Fibroblast of lung (primary cell): ENCODE results near the gene CHD2.

Experiments used
- EZH2 ChIP-seq: IDR thresholded peaks from 2 replicates; pipeline ENCODE4 v1.5.1; 2012; ENCODE audit warnings: low read length, control low read depth, mild to moderate bottlenecking; ENCODE audit errors: missing control alignments
- TF ChIP-seq, protein P1 (sequence below), 2 donors: IDR thresholded peaks in 1 of 2; conservative IDR thresholded peaks in 1 of 2; 1 replicate in 1 of 2; 2 replicates in 1 of 2; pipeline ENCODE4 v1.5.1; 2011 to 2012; ENCODE audit warnings: low read length in 2 of 2, control low read depth in 1 of 2, inconsistent platforms in 1 of 2, low read depth in 1 of 2, mild to moderate bottlenecking in 1 of 2

DNA sequence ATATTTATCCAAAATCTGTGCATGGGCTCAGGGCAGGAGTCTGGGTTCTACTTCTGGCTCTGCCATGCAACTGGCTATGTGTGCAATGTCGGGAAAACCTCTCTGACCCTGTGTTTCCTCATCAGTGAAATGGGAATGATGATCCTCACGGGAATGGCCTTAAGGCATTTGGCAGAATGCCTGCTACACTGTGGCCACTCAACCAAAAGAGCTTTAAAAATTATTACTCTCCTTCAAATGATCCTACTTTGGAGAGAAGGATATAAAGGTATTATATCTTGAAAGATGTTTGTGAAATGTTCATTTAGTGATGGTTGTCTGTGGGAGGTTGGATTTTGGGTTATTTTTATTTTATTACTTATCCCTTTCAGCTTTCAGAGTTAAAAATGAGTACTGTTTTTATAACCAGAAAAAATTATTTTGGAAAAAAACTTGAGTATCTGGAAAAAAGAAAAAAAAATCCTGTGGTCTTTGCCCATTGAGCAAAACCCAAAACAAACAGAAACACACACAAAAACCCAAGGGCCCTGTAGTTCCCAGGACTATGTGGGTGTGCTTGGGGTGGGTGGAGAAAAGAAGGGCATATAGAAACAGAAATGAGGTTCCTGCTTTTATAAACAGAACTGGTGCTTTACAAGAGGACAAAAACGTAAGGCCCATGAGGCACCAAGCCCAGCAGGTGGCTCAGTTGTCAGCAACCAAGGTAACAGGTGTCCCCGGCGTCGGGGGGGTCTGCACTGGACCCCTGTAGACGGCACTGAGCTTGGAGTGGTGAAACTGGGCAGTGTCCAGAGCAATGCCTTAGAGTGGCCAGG is 166.9 kb downstream of the CHD2 start:
- TF ChIP-seq, protein P1, sequence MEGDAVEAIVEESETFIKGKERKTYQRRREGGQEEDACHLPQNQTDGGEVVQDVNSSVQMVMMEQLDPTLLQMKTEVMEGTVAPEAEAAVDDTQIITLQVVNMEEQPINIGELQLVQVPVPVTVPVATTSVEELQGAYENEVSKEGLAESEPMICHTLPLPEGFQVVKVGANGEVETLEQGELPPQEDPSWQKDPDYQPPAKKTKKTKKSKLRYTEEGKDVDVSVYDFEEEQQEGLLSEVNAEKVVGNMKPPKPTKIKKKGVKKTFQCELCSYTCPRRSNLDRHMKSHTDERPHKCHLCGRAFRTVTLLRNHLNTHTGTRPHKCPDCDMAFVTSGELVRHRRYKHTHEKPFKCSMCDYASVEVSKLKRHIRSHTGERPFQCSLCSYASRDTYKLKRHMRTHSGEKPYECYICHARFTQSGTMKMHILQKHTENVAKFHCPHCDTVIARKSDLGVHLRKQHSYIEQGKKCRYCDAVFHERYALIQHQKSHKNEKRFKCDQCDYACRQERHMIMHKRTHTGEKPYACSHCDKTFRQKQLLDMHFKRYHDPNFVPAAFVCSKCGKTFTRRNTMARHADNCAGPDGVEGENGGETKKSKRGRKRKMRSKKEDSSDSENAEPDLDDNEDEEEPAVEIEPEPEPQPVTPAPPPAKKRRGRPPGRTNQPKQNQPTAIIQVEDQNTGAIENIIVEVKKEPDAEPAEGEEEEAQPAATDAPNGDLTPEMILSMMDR (conservative IDR thresholded peaks at IDR 0.05 in 1 of 2, IDR thresholded peaks at IDR 0.05 in 1 of 2; ENCODE audit: low read depth in 1 of 2, low read length in 2 of 2) = no peak
- no peak for TF ChIP-seq EZH2
